Stimulated activated CD8-positive, alpha-beta memory T cell treated with anti-CD3 and anti-CD28 coated beads, Interleukin-2, amount 100 ng/mL, for 48 hours (primary cell): Measurements from ENCODE around the gene TDRD7.

Source experiments
- DNase-seq, 2 donors: peaks; one replicate each; pipeline ENCODE4 v3.0.0-alpha.2; 2020; ENCODE audit warnings: low read depth in 2 of 2

Gene TDRD7

DNA sequence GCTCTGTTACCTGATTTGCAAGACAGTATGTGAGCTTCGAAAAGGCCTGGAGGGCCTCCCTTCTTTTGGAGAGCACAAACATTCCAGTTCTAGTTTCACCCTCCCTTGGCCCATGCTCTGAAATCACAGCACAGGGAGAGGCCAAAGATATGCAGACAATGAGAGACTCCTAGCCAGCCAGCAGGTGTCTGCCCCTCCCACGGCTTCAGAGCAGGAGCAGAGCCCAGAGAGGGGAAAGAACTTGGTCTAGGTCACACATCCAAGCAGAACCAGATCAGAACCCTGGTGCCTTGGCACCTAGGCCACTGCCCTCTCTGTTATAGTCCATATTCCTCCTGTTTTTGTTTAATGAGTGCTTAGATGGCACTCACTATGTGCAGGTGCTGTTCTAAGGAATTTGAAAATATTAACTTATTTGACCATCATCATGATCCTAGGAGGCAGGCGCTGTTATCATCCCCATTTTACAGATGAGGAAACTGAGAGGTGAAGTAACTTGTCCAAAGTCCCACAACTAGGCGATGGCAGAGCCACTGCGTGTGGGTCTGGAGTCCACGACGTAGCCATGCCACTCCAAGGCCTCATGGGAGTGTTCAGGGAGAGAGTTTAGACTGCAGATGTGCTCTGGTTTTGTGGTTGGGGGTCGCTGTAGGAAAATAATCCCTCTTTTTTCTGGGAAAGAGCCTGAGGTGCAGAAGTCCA lies 116.8 kb downstream of the TDRD7 start:
- DNase-seq, result no peak

DNA sequence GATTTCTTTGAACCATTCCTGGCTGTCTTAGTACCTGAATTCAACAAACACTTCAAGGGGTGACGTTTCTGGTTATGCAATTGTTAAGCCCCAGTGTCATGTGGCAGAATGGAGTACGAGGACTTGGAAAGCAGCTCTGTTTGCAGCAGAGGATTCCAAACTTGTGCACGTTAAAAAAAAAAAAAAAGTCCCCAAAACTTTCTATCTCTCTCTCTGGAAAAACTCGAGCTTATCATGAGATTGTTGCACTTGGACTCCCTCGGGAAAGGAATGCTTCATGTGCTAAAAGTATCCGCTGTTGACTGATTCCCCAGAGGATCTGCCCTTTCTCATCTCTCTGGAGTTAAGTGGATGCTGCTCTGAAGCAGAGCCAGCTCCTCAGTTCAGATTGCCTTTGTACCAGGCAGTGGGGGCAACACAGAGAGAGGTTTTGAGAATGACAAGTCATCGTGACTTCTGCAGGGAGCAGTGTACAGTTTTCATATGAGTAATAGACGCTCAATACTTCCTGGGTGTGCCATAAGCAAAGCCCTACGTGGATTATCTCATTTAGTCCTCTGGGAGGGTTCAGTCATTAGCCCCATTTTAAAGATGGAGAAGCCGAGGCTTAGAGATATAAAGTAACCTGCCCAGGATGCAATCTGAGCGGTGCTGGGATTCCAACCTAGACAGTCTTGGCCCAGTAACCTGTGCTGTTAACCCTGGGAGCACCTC lies 117.6 kb downstream of the TDRD7 start:
- no peak for DNase-seq

DNA sequence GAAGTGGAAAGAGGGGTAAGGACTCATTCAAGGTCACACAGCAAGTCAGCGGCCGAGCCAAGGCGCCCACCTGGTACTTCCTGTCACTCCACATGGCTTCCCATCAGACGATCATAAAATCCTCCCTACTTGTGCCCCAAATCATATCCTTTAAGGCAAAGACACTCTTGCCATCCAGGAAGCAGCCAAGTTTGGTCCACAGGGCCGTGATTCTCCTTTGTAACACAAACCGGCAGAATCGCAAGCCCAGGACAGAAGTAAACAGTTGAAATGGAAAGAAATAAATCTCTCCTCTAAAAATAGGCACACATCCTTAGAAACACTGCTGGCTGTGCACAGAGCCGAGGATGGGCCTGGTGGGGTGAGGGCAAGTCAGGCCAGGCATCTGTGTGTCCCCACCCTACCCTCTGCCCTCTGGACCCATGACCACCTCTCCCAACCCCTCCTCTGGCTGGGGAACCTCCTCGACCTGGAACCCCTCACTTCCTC lies 120.0 kb downstream of the TDRD7 start:
- DNase-seq, result no peak

DNA sequence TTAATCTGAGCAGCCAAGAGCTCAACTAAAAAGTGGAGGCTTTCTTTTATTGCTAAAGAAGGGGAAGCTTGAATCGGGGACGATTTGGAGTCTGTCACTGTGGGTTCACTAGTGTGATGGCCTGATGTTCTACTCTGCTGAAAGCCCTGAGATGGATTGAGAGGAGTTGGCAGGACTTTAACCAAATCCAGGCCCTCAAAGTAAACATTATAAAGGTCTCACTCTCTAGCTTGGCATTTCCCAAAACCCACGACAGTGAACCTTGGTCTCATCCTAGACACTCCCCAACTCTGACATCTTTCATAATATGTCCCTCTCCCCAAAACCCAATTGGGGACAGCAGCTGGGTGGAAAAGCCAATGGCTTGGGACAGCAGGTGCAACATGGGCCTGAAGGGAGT lies 122.3 kb downstream of the TDRD7 start:
- no peak for DNase-seq

DNA sequence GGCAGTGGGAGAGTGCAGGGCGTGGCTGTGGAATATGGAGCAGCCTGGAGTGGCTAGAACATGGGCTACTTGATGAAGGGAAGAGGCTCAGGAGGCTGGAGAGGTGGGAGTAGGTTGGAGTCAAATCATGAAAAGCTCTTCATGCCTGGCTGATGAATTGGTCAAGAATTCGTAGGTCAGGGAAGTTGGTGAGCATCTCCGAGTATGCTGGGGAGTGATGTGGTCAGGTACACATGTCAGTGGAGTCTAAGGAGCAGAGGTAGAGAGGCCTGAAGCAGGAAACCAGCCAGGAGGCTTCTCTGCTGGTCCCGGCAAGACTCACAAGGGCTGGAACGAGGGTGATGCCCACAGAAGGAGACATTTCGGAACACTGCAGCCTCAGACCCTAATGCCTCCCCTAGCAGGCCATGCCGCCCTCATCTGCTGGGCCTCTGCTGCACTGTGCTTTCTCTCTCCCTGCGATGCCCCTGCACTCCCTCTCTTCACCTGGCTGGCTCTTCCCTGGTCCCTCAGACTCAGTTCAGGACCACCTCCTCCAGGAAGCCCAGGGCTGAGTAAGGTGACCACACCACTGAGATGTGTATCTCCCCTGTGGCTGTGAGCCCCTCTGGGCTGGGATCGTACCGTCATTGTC lies 123.2 kb downstream of the TDRD7 start:
- DNase-seq, result no peak

DNA sequence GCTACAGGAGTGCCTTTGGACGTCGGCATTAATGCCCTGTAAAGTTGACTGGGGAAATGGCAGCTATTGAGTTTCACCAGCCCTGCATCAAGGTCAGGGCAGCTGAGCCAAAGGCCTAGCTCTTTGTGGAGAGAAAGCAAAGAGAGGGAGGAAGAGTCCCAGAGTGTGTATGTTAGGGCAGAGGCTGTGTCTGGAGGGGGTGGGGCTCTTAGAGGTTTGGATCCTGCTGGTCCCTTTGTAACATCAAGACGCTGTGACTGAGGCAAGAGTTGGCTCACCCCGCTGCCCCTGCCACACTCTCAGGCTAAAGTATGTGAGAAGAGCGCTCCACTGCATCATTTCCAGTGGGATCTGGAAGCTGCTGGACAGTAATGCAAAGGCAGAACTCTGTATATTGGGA lies 123.9 kb downstream of the TDRD7 start:
- DNase-seq, result no peak

DNA sequence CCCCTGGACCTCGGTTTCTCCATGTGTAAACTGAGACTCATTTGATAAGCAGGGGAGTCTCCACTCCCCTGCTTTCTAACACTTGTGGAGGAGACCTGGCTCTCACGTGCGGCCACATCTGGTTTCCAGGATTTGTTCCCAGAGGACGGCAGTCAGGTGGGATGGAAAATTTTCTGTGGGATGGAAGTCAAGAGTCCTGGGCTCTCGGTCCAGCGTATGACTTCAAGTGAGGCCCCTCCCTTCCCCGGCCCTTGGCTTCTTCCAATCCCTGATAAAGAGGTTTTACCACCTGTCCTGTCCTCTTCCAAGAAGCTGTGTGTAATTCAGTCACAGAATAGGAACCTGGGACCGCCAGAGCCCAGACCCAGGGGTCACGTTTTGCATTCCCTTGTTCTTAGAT lies 124.6 kb downstream of the TDRD7 start:
- no peak for DNase-seq

DNA sequence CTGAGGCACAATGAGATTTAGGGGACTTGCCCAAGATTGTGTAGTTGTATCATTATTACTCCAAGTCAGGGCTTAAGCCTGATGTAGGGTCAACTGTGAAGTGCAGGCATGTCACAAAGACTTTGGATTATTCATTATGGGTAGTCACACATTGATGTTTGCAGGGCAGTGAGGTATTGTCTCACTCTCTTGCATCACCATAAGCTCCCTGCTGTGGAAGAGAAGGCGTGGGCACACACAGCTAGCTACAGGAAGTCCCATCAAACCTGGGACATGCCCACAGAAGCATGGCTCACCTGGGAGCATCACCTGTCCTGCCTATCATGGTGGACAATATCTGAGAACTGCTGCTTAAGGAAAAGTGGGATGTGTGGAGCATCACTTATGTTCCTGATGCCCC lies 131.7 kb downstream of the TDRD7 start:
- no peak for DNase-seq

DNA sequence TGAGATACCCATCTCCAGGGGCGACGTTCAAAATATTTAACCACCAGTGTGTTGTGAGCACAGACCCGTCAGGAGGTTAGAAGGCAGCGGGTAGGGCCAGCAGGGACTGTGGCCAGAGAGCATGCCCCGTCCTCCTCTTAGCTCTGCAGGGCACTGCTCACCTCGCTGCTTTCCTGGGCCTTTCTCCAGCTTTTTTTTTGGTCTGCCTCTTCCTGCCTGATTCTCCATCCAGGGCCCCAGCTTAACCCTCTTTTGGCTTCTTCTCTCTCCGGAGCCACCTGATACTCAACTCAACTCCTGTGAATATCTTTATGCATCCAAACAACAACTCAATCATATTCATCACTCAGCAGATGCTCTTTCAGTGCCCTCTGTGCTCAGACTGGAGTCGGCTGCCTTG lies 133.6 kb downstream of the TDRD7 start:
- DNase-seq, result no peak
